SK-N-SH treated with all-trans-retinoic acid at 6 μM for 48 hours (cell line): Measurements from ENCODE around the gene ZNF536.

ENCODE experiments used
- ATAC-seq: fragments of 200-7000 bp; cut with Tn5 transposase; 3 replicates; pipeline ENCODE4 v1.9.1; 2020; ENCODE audit warnings: mild to moderate bottlenecking, moderate library complexity
- ARNTL ChIP-seq: fragments of 450-650 bp; formaldehyde crosslinking; IDR thresholded peaks from 2 replicates; pipeline ENCODE4 v1.5.0; 2020; ENCODE audit warnings: low read depth, mild to moderate bottlenecking, moderate library complexity, borderline replicate concordance
- BACH2 ChIP-seq: fragments of 250-450 bp; sonication (Bioruptor Pico); IDR thresholded peaks from 2 replicates; pipeline ENCODE4 v1.9.0; 2021; ENCODE audit warnings: mild to moderate bottlenecking, borderline replicate concordance
- CSDC2 ChIP-seq: fragments of 250-450 bp; sonication (Bioruptor Pico); IDR thresholded peaks from 2 replicates; pipeline ENCODE4 v1.5.0; 2020; ENCODE audit warnings: mild to moderate bottlenecking, moderate library complexity
- GLIS3 ChIP-seq: fragments of 250-450 bp; sonication (Bioruptor Pico); IDR thresholded peaks from 2 replicates; pipeline ENCODE4 v1.5.0; 2020; ENCODE audit warnings: mild to moderate bottlenecking, moderate library complexity
- ISL1 ChIP-seq: fragments of 250-450 bp; sonication (Bioruptor Pico); IDR thresholded peaks from 2 replicates; pipeline ENCODE4 v2.1.2; 2022; ENCODE audit warnings: mild to moderate bottlenecking, moderate library complexity
- OSR1 ChIP-seq: fragments of 250-450 bp; sonication (Bioruptor Pico); IDR thresholded peaks from 2 replicates; pipeline ENCODE4 v1.8.0; 2022; ENCODE audit warnings: moderate library complexity, mild to moderate bottlenecking, inconsistent platforms
- PPARA ChIP-seq: fragments of 250-450 bp; sonication (Bioruptor Pico); IDR thresholded peaks from 2 replicates; pipeline ENCODE4 v1.5.0; 2020; ENCODE audit warnings: mild to moderate bottlenecking, borderline replicate concordance
- RARB ChIP-seq: fragments of 250-450 bp; sonication (Bioruptor Pico); IDR thresholded peaks from 2 replicates; pipeline ENCODE4 v1.8.0; 2021; ENCODE audit warnings: mild to moderate bottlenecking, moderate library complexity
- SNAI2 ChIP-seq: fragments of 250-450 bp; sonication (Bioruptor Pico); IDR thresholded peaks from 2 replicates; pipeline ENCODE4 v1.5.0; 2020; ENCODE audit warnings: mild to moderate bottlenecking, moderate library complexity
- TCF4 ChIP-seq: fragments of 250-450 bp; sonication (Bioruptor Pico); IDR thresholded peaks from 2 replicates; pipeline ENCODE4 v1.8.0; 2021; ENCODE audit warnings: mild to moderate bottlenecking, moderate library complexity, borderline replicate concordance
- TOX ChIP-seq: fragments of 250-450 bp; sonication (Bioruptor Pico); IDR thresholded peaks from 2 replicates; pipeline ENCODE4 v1.8.0; 2021; ENCODE audit warnings: mild to moderate bottlenecking, moderate library complexity, borderline replicate concordance
- ZC3H10 ChIP-seq: fragments of 250-450 bp; sonication (Bioruptor Pico); IDR thresholded peaks from 2 replicates; pipeline ENCODE4 v1.5.1; 2021; ENCODE audit warnings: mild to moderate bottlenecking, moderate library complexity
- ZFP3 ChIP-seq: fragments of 250-450 bp; sonication (Bioruptor Pico); IDR thresholded peaks from 2 replicates; pipeline ENCODE4 v1.5.0; 2020; ENCODE audit warnings: mild to moderate bottlenecking, moderate library complexity
- ZNF565 ChIP-seq: fragments of 450-650 bp; formaldehyde crosslinking; conservative IDR thresholded peaks from 2 replicates; pipeline ENCODE4 v1.5.0; 2020; ENCODE audit warnings: low read depth, mild to moderate bottlenecking, moderate library complexity
- ZNF70 ChIP-seq: fragments of 450-650 bp; formaldehyde crosslinking; IDR thresholded peaks from 2 replicates; pipeline ENCODE4 v1.5.0; 2020; ENCODE audit warnings: mild to moderate bottlenecking, moderate library complexity
- ZNF8 ChIP-seq: fragments of 450-650 bp; formaldehyde crosslinking; IDR thresholded peaks from 2 replicates; pipeline ENCODE4 v1.5.0; 2020; ENCODE audit warnings: mild to moderate bottlenecking, moderate library complexity
- TF ChIP-seq, protein P1 (sequence below): fragments of 250-450 bp; sonication (Bioruptor Pico); IDR thresholded peaks from 2 replicates; pipeline ENCODE4 v1.5.0; 2020; ENCODE audit warnings: mild to moderate bottlenecking, moderate library complexity
- TF ChIP-seq, protein P2 (sequence below): fragments of 250-450 bp; sonication (Bioruptor Pico); IDR thresholded peaks from 2 replicates; pipeline ENCODE4 v1.8.0; 2021; ENCODE audit warnings: low read depth, mild to moderate bottlenecking, moderate library complexity, borderline replicate concordance
- TF ChIP-seq, protein P3 (sequence below): fragments of 250-450 bp; sonication (Bioruptor Pico); IDR thresholded peaks from 2 replicates; pipeline ENCODE4 v1.8.0; 2020; ENCODE audit warnings: mild to moderate bottlenecking, moderate library complexity, borderline replicate concordance

Gene ZNF536

DNA sequence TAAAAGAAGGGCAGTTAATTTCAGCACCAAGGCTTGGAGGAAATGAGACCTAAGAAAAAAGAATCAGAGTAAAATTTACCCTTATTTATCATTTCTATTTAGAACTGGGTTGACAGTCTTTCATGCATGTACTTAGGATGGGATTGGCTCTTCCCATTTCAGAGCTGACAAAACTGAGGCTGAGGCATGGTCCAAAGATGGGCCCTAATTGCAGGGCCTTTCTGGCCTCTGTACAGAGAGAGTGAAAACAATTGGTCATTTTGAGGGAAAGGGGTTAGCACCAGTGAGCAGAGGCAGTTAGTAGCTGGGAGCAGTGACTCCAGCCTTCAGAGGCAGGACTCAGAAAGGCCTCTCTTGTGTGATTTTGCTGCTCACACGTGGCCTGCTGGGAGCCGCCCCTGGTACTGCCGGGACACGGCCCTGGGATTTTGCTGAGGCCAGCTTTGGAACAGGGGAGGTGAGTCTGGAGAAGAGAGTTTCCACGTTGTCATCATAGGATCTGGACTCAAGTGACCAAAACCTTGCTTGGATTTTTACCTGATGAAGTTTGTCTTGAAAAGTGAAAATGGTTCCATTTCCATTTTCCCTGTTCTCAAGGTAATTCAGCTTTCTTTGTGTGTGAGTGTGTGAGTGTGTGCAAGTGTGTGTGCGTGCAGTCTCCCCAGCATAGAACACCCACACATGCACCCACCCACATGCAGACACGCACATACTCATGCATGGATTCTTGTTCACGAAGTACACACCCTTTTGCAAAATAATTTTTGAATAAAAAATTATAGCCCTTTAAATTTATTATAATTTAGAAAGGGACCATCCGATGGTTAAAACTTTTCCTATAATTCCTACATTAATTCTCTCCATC, at the start of gene ZNF536:
Gene ZNF536 (plus strand): TSS at position 425 of the 865 bp plus-strand sequence. CDS start 71,179 bp downstream, outside the sequence.
- no peak for ATAC-seq
- TF ChIP-seq CSDC2 (CRISPR knock-in tag) (no peak), ZFP3 (CRISPR knock-in tag) (no peak), ZNF70 (CRISPR knock-in tag) (no peak), ZC3H10 (no peak), ZNF565 (no peak), OSR1 (CRISPR knock-in tag) (no peak)

DNA sequence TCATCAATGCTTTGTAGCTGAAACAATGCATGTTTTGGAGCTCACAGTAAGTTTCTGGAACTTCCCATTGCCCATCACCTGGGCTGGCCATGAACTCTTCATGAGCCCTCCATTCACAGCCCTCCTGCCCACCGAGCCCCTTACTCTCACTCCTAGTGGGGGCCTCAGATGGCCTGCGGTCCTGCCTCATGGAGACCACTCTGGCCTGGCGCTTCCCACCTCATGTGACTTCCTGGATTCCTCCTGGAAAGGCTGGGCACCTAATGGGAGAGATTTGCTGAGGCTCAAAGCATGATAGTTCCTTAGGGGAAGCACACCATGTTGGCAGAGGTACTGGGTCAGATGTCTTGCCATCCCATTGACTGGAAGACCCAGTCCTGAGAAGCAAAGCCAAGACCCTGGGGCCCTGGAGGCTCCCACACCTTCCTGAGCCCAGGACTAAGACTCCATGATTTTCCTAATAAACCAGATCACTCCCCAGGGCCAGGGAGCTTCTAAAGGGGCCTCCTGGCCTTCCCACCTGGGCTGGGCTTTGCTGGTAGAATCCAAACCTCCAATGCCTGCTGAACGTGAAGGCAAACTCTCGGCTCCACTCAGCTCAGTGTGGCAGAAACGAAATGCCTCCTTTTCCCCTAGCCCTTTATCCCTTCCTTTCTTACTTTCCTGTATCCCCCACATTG, 49.4 kb upstream of the ZNF536 start:
- ATAC-seq = no peak
- TF ChIP-seq ZNF565 = no peak
- TF ChIP-seq CSDC2 (CRISPR knock-in tag) = no peak

DNA sequence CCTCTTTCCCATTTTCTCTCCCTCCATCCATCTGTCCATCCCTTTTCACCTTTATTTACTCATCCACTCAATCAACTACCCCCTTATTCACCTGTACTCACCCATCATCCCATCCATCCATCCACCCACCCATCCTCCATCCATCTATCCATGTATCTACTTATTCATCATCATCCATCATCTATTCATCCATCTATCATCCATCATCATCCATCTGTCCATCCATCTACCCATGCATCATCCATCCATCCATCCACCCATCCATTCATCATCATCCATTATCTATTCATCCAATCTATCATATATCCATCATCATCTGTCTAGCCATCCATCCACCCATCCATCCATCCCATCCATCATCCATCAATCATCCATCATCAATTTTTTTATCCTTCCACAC, 48.3 kb upstream of the ZNF536 start:
- TF ChIP-seq ARNTL = no peak
- TF ChIP-seq ZNF8 (CRISPR knock-in tag) = no peak
- TF ChIP-seq PPARA (CRISPR knock-in tag) = no peak
- TF ChIP-seq, protein P1, sequence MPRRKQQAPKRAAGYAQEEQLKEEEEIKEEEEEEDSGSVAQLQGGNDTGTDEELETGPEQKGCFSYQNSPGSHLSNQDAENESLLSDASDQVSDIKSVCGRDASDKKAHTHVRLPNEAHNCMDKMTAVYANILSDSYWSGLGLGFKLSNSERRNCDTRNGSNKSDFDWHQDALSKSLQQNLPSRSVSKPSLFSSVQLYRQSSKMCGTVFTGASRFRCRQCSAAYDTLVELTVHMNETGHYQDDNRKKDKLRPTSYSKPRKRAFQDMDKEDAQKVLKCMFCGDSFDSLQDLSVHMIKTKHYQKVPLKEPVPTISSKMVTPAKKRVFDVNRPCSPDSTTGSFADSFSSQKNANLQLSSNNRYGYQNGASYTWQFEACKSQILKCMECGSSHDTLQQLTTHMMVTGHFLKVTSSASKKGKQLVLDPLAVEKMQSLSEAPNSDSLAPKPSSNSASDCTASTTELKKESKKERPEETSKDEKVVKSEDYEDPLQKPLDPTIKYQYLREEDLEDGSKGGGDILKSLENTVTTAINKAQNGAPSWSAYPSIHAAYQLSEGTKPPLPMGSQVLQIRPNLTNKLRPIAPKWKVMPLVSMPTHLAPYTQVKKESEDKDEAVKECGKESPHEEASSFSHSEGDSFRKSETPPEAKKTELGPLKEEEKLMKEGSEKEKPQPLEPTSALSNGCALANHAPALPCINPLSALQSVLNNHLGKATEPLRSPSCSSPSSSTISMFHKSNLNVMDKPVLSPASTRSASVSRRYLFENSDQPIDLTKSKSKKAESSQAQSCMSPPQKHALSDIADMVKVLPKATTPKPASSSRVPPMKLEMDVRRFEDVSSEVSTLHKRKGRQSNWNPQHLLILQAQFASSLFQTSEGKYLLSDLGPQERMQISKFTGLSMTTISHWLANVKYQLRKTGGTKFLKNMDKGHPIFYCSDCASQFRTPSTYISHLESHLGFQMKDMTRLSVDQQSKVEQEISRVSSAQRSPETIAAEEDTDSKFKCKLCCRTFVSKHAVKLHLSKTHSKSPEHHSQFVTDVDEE (CRISPR knock-in tag) = no peak
- no peak for TF ChIP-seq ISL1 (CRISPR knock-in tag)
- TF ChIP-seq, protein P2, sequence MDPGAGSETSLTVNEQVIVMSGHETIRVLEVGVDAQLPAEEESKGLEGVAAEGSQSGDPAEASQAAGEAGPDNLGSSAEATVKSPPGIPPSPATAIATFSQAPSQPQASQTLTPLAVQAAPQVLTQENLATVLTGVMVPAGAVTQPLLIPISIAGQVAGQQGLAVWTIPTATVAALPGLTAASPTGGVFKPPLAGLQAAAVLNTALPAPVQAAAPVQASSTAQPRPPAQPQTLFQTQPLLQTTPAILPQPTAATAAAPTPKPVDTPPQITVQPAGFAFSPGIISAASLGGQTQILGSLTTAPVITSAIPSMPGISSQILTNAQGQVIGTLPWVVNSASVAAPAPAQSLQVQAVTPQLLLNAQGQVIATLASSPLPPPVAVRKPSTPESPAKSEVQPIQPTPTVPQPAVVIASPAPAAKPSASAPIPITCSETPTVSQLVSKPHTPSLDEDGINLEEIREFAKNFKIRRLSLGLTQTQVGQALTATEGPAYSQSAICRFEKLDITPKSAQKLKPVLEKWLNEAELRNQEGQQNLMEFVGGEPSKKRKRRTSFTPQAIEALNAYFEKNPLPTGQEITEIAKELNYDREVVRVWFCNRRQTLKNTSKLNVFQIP (CRISPR knock-in tag) = no peak
- TF ChIP-seq BACH2 (CRISPR knock-in tag) = no peak
- TF ChIP-seq, protein P3, sequence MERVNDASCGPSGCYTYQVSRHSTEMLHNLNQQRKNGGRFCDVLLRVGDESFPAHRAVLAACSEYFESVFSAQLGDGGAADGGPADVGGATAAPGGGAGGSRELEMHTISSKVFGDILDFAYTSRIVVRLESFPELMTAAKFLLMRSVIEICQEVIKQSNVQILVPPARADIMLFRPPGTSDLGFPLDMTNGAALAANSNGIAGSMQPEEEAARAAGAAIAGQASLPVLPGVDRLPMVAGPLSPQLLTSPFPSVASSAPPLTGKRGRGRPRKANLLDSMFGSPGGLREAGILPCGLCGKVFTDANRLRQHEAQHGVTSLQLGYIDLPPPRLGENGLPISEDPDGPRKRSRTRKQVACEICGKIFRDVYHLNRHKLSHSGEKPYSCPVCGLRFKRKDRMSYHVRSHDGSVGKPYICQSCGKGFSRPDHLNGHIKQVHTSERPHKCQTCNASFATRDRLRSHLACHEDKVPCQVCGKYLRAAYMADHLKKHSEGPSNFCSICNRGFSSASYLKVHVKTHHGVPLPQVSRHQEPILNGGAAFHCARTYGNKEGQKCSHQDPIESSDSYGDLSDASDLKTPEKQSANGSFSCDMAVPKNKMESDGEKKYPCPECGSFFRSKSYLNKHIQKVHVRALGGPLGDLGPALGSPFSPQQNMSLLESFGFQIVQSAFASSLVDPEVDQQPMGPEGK (CRISPR knock-in tag) = no peak
- no peak for TF ChIP-seq TCF4 (CRISPR knock-in tag)
- TF ChIP-seq CSDC2 (CRISPR knock-in tag) = no peak
- TF ChIP-seq SNAI2 (CRISPR knock-in tag) = no peak
- no peak for TF ChIP-seq ZC3H10
- no peak for TF ChIP-seq RARB (CRISPR knock-in tag)
- TF ChIP-seq GLIS3 (CRISPR knock-in tag) = no peak
- TF ChIP-seq ZNF565 = no peak
- no peak for TF ChIP-seq TOX (CRISPR knock-in tag)
- TF ChIP-seq OSR1 (CRISPR knock-in tag) = no peak
- no peak for TF ChIP-seq ZFP3 (CRISPR knock-in tag)
- ATAC-seq = no peak

DNA sequence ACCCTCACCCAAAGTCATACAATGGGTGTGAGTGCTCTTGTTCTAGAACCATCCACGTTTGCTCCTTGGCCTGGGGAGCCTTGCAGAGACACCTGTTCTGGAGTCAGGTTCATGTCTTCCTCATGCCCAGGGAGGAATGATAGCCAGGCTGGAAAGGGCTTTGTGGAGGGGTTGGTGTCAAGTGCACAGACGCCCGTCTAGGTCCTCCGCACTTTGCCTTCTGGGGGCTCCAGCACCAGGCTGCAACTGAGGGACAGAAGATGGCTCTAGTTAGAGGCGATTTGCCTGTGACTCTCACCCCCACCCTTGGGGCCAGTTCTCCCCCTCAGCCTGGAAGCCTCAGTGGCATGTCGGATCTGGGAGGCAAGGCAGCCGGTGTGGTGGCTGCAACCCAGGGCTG, 47.2 kb upstream of the ZNF536 start:
- no peak for TF ChIP-seq RARB (CRISPR knock-in tag)
- TF ChIP-seq ZNF70 (CRISPR knock-in tag) = no peak
- TF ChIP-seq SNAI2 (CRISPR knock-in tag) = no peak
- TF ChIP-seq ARNTL = no peak
- TF ChIP-seq ISL1 (CRISPR knock-in tag) = no peak
- TF ChIP-seq OSR1 (CRISPR knock-in tag) = no peak
- TF ChIP-seq, protein P2 (CRISPR knock-in tag) = no peak
- no peak for TF ChIP-seq PPARA (CRISPR knock-in tag)
- no peak for TF ChIP-seq BACH2 (CRISPR knock-in tag)
- TF ChIP-seq, protein P3 (CRISPR knock-in tag) = no peak
- no peak for TF ChIP-seq CSDC2 (CRISPR knock-in tag)
- TF ChIP-seq ZNF565 = no peak
- no peak for TF ChIP-seq ZFP3 (CRISPR knock-in tag)
- no peak for TF ChIP-seq ZC3H10
- ATAC-seq = no peak
